Activated T-cell treated with anti-CD3 and anti-CD28 coated beads for 24 hours (primary cell): ENCODE results near the gene RARG.

Experiments used
- DNase-seq: peaks from one replicate; pipeline ENCODE4 v3.0.0-alpha.2; 2020; ENCODE audit warnings: low read depth

The RARG gene

DNA sequence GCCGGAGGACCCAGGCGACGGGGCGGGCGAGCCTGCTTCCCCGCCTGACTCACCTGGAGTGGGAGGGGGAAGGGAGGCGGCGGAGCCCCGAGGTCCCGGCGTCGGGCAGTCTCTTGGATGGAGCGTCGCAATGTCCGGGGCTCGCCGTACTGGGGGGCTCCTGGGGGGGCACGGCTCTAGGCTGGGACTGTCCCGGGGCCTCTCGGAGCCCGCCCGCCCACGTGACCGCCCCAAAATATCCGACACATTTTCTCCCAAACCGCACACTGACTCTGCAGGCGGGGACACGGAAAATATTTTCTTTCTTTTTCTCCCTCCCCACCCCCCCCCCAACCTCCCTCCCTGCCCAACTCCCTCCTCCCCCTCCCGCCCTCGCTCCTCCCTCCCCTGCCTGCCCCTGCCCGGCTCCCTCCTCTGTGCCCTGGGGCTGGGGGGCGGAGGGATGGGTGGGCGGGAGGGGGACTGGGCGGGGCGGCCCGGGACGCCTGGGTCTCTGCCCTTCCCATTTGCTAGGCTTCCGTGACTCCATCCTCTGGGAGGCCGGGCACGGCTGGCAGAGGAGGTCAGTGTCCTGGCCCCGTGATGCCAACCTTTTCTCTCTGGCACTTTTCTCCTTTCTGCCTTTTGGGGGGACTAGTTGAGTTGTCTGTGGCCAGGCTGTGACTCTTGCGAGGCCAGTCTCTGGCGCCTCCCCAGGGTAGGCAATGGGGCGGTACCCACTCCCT is at the start of gene RARG:
RARG (minus strand) TSS at position 289 of the 725 bp plus-strand sequence. CDS start 4,664 bp downstream, outside the sequence.
- DNase-seq = peak; percentile 63

DNA sequence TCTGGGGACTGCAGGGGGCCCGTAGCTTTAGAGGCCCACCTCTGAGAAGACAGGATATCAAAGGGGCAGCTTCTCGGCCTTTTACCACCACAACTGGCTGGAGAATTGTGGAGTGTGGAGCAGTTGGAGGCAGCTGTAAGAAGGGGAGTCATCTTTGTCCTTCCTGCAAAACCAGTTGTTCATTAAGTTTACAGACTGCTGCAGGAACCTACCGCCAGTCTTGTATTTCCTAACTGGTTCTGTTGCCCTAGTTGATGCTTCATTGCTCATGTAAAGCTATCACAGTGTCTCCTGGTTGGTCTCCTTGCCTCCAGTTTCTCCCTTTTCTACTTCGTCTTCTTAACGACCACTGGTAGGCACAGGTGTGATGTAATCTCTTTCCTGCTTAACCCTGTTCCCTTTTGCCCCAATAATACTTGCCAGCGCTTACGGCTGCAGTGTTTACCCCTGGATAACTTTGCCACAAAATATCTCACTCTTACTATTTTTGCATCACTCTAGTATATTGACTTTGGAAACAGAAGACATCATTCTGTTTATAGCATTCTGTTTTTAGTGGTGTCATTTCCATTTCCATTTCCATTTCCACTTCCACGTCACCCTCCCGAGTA is 48.0 kb upstream of the RARG start:
- DNase-seq = no peak

DNA sequence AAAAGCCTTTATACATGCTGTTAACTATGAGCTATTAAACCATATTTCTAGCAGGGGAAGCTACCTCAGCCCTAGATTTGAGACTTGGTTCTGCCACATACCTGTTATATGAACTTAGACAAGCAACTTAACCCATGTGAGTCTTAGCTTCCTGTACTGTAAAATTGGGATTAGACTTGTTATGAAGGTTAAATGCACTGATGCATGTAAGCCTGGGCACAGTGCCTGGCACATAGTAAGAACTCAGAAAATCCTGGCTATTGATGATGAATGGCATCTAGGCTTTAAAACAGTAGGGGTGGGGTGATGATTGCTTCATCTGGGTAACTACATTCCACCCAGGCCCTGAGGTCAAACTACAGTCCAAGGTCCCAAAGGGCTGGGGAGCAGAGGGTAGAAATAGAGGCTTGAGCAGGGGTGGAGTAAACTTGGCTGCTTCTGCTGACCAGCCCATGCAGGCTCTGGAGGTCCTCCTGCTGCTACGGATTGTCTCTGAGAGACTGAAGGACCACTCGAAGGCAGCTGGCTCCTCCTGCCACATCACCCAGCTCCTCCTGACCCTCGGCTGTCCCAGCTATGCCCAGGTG is 47.4 kb upstream of the RARG start:
- no peak for DNase-seq

DNA sequence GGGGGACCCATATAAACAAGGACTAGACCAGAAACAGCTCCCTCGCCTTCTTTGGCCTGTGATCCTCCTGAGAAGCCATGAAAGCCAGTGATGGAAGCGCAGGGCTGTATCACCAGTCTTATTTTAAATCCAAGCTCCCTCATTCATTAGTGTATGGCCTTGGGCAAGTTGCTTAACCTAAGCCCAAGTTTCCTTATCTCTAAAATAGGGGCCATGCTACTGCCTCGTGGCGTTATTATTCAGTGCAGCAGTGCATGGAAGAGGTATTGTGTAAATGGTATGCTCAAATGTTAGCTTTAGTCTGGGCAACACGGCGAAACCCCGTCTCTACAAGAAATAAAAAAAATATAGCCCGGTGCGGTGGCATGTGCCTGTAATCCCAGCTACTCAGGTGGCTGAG is 46.0 kb upstream of the RARG start:
- DNase-seq = no peak

DNA sequence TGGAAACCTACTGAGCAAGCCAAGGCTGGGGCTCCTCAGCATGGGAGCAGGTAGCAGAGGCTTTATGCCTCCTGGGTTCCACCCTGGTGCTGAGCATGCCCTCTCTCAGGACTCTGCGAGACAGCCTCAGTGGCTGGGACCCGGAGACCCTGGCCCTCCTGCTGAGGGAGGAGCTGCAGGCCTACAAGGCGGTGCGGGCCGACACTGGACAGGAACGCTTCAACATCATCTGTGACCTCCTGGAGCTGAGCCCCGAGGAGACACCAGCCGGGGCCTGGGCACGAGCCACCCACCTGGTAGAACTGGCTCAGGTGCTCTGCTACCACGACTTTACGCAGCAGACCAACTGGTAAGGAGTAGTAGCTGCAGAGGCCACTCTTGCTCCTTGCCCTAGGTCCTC is 44.5 kb upstream of the RARG start:
- no peak for DNase-seq

DNA sequence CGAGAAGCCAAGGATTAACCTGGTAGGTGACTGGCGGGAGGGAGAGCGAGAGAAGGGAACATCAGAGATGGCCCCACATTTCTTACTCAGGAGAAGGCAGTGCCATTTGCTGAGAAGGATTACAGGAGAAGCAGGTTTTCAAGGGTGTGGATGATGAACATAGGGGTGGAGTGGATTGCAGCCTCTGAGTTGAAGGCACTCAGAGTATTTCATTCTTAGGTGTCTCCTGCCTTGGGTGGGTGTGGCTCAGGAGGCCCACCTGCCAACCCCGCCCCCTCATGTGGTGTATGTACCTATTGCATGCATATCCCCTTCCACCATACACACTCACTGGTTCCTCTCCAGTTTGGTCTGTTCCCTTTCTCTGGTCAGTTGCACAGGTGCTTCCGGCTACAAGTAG is 42.4 kb upstream of the RARG start:
- DNase-seq = no peak

DNA sequence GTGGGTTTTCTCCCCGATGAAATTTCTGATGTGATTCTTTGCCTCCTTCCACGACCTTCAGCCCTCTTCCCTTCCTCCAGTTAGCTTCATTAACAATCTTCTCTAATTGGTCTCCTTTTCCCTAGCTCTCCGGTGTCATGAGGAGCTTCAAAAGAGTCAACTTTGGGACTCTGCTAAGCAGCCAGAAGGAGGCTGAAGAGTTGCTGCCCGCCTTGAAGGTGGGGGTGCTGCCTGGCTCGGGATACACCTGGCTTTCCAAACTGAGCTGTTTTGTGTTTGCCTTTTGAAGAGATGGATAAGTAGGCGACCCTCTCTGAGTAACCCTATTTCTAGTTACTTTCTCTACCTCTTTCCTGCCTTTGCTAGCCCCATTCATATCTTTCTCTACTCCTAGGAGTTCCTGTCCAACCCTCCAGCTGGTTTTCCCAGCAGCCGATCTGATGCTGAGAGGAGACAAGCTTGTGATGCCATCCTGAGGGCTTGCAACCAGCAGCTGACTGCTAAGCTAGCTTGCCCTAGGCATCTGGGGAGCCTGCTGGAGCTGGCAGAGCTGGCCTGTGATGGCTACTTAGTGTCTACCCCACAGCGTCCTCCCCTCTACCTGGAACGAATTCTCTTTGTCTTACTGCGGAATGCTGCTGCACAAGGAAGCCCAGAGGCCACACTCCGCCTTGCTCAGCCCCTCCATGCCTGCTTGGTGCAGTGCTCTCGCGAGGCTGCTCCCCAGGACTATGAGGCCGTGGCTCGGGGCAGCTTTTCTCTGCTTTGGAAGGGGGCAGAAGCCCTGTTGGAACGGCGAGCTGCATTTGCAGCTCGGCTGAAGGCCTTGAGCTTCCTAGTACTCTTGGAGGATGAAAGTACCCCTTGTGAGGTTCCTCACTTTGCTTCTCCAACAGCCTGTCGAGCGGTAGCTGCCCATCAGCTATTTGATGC is 36.9 kb upstream of the RARG start:
- DNase-seq = no peak

DNA sequence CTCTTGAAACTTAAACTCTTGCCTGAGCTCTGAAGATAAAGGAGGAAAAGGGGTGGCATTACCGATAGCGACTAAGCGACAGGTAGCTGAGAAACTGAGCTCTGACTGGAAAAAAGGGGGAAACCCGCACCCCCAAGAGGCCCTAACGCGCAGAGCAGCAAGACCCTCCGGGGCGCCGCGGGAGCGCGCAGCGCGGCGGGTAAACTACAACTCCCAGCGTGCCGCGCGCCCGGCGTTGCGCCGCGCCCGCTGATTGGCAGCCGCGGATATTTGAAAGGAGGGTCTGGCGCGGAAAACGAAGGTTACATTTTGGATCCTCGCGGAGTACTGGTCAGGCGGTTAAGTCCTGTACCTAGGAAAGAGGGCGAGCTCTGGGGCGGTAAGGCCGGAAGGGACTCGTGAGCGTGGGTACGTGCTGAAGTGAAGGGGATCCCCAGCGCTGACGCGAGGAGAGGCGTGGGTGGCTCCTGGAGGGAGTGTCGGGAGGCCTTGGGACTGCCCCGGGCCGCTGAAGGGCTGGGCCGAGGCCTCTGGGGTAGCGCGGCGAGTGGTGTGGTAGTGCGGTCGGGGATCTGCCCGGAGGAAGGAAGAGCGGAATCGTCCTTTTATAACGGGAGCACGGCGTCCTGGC is 36.1 kb upstream of the RARG start, which contains the start of gene ESPL1:
ESPL1 (plus strand) TSS at position 301 of the 631 bp plus-strand sequence. CDS start 468 bp downstream, outside the sequence.
- DNase-seq = peak; percentile 81

DNA sequence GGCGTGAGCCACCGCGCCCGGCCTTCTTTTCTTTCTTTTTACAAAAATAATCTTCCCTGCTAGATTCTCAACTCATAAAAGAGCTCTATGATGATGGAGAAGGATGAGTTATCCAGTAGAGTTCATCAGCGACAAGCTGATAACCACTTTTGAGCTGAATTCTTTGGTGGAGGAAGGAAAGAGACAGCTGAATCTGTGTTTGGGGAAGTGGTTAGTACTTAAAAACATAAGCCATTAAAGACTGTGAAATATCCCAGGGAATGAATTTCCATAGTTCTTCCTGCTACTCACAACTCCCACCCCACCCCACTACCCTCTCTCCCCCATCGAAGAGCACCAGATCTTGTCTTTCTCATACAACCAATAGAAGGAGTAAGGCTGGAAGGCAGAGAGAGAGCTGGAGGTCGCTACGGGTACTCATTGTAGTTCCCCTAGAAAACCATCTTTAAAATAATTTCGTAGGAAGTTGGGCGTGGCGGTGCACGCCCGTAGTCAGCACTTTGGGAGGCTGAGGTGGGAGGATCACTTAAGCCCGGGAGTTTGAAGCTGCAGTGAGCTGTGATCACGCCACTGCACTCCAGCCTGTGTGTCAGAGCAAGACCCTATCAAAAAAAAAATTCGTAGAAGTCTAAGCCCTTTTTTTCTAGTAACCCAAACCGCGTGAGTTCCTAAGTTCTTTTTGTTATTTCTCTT is 35.4 kb upstream of the RARG start:
- no peak for DNase-seq

DNA sequence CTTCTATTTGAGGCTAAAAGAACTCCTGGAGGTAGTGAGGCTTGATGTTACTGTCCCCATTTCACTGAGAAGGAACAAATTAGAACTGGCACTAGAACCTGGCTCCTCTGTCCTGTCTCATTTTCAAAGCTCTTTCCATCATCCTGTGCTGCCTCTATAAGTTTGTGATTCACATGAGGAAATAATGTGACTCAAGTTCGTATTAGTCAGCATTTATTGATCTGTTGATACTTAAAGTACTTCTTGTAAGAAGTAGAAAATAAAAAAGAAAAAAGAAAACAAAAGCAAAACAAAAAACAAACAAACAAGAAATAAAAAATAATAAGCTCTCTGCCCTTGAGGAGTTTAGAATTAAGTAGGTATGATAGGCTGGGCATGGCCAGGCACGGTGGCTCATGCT is 33.8 kb upstream of the RARG start:
- no peak for DNase-seq

DNA sequence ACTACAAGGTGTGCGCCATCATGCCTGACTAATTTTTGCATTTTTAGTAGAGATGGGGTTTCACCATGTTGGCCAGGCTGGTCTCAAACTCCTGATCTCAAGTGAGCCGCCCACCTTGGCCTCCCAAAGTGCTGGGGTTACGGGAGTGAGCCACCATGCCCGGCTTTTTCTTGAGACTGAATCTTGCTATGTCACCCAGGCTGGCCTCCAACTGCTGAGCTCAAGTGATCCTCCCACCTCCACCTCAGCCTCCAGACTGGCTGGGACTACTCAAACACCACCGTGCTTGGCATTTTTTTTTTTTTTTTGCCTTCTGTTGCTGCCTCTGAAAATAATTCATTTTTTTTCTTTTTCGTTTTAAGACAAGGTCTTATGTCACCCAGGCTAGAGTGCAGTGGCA is 27.9 kb upstream of the RARG start:
- no peak for DNase-seq

DNA sequence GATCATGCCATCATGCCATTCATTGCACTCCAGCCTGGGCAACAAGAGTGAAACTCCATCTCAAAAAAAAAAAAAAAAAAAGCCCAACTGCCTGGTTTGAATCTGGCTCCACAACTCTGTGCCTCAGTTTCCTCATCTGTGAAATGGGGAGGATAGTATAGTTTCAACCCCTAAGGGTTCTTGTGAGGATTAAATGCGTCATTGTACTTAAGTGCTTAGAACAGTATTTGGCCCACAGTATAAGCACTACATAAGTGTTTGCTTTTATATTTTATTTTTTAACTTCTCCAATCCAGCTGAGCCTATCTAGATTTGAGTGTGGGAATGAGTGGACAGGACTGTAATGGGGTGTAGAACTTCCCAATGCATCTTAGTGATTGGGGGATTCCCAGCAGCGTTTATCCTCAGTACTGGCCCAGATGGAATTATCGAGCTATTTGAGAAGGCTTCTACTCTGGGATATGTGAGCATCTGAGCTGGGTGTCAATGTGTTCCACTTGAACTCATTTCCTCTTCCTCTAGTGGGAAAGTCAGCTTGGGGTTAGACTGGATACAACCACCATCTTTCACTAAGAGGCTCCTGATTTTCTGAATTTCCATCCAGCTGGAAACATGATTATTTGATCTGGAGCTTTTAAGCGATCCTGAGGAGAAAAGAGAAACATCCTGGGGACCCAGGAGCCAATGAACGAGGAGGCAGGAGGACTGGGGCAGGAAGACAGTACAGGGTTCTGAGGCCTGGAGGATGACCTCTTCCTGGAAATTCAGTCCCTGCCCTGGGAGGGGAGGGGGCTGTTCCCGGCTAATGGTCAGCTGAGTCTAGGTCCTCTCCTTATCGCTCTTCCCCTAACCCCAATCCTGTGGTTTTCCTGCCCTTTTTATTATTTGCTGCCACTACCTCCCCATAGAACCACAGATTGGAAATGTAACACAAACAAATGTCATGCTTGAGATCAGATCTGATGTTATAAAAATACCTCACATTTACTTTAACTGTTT is 26.8 kb upstream of the RARG start:
- DNase-seq = no peak

DNA sequence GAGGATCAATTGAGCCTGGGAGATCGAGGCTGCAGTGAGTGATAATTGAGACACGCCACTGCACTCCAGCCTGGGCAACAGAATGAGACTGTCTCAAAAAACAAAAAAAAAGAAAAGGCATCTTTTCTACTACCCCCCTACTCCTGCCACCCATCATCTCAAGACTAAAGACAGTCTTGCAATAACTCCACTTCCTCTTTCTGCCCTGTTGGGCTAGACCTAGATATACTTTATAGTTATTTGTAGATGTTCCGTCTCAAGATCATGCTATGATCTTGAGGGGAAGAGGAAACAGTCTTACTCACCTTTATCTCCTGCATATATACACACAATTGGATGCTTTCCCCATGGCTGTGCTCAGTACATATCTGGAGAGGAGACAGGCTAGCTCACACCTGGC is 24.0 kb upstream of the RARG start:
- DNase-seq = no peak

DNA sequence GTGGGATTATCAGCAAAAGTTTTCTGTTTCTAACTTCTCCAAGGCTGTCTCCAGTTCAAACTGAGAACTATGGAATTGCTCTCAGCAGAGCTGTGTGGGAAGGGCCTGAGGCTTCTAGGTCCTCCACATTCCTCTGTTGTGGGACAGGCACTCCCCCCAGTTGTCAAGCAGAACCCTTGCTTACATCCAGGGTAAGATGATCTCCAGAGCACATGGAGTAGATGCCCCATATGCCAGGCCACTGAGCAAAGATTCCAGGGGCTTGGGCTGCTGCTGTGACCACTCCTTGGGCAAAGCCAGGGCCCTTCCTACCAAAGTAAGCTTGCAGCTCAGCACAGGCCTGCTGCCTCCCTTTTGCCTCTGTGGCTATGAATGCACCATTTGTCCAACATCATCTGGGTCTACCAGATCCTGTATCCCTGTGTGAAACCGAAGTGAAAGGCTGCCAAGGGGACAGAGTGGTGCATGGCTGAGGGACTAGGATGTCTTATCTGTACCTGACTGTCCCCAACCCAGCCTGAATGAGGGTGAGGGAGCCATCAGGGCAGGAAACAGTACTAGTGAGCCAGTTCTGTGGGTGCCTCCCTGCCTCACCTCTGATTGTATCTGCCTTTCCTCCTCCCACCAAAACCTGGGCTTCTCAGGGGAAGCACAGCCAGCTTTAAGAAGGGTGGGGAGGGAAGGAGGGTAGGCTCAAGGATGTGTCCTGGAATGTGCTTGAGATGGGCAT is 23.0 kb upstream of the RARG start:
- no peak for DNase-seq

DNA sequence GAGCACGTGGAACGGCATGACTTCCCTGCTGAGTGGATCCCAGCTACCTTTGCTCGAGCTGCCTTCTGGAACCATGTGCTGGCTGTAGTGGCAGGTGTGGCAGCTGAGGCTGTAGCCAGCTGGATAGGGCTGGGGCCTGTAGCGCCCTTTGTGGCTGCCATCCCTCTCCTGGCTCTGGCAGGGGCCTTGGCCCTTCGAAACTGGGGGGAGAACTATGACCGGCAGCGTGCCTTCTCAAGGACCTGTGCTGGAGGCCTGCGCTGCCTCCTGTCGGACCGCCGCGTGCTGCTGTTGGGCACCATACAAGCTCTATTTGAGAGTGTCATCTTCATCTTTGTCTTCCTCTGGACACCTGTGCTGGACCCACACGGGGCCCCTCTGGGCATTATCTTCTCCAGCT is 21.3 kb upstream of the RARG start:
- DNase-seq = no peak

DNA sequence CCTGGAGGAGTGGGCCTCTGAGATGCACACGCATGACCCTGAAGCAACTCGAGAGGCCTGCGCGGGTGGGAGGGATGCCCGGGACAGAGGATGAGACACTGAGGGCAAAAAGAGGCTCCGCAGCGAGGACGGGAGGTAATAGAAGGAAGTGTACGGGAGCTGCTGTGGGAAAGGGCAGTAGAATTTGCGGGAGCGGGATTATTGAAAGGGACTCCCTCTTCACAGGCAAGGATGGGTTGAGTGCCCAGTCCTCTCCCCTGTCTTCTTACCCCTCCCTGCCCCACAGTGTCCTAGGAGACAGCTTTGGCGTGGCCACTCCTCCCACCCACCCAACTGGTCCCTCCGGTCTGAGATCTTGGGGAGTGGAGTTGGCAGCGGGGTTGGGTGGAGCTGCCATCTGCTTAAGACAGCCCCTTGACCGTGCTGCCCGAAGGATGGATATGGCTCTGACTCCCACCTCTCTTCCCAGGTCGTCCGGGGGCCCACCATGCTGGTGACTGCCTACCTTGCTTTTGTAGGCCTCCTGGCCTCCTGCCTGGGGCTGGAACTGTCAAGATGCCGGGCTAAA is 20.4 kb upstream of the RARG start:
- no peak for DNase-seq

DNA sequence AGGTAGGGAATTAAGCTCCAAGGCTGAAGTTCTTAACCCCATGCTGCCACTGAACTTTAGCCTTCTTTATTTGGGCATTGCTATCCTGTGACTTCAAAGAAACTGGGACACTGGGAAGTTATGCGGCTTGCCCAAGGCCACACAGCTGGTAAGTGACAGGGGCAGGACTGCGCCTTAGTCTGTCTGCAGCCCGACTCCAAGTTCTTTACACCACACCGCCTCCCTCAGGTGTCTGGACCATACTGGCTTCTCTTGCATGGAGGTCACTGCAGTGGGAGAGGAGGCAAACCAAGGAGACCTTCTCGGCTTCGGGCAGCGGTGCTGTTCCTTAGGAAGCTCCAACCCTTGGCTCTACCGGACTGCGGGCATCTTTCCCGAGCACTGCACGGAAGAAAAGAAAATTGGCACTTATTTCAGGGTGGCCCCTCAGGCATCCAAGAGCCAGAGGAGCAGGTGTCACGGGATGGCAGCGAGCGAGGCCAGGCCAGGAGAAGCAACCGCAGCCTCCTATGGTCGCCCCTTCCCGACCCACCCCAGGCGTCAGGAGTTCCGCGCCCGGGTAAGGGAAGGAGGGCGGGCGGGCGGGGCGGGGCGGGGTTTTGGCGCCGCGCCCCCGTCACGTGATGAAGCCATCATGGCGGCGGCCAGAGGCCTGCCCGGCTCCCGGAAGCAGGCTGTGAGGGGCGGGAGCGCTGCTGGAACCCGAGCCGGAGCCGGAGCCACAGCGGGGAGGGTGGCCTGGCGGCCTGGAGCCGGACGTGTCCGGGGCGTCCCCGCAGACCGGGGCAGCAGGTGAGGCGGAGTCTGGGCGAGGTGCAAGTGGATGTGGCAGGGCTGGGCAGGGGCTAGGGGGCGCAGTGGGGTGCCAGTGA is 19.7 kb upstream of the RARG start:
- peak; percentile 55 for DNase-seq

DNA sequence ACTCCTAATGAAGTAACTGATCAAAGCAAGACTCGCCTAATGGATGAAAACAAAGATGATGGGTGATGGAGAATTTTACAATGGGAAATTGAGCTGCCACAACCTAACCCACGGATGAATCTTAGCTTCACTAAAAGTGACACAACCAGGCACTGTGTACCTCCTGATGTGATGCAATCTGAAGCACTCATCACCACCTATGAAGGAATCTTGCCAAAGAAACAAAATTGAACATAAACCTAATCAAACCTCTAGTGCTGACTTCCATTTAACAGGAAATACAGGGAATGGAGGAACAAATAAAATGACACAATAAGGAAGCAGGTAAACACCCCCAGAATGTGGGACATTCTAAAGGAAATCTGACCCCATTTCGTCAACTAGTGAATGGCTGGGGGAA is 13.3 kb upstream of the RARG start:
- no peak for DNase-seq
